A549 (cell line): Measurements from ENCODE around the gene MSX2. TPM values are rescaled to one million over a fixed set of nuclear protein-coding genes. Genes with fewer than 3 reads are reported as not detected.
A peak's percentile ranks its signal among the peaks of the same experiment; 100 is the strongest.

Experiments used
- ATAC-seq, 2 experiments: fragments of 200-7000 bp in 1 of 2; fragments of >200 bp in 1 of 2; cut with Nextera tagmentation in 1 of 2; cut with Tn5 transposase in 1 of 2; 3 replicates each; pipeline versions ENCODE4 v1.8.0 to v1.9.1; 2018 to 2020; ENCODE audit warnings: mild to moderate bottlenecking in 1 of 2, moderate library complexity in 1 of 2
- CTCF ChIA-PET: fragments of 300-600 bp; sonication (Branson Sonifier 250); formaldehyde crosslinking; extraction: SDS; loops from one replicate; lab custom pipeline; 2021; ENCODE audit warnings: antibody characterized with exemption, inconsistent platforms; lab: Yijun Ruan, JAX
- POLR2A ChIA-PET: fragments of 350-600 bp; formaldehyde crosslinking; extraction: SDS; loops from one replicate; lab custom pipeline; 2021; ENCODE audit warnings: antibody characterized with exemption, inconsistent platforms; lab: Yijun Ruan, JAX
- DNase-seq, 2 experiments: peaks; one replicate each; pipeline versions ENCODE4 v3.0.0 to v3.0.0-alpha.2; 2011 to 2016; ENCODE audit warnings: low read depth in 1 of 2, low spot score in 1 of 2
- FAIRE-seq: peaks from 2 replicates; lab custom pipeline; 2011; peaks lifted over from hg19 to GRCh38; lab: Jason Lieb, UNC
- H3K27ac ChIP-seq, 2 experiments: fragments of >200 bp; sonication (Bioruptor Twin); formaldehyde crosslinking; 3 replicates each; pipeline ENCODE4 v1.5.1; 2016 to 2017
- H3K4me1 ChIP-seq: fragments of >200 bp; sonication (Bioruptor Twin); formaldehyde crosslinking; 3 replicates; pipeline ENCODE4 v1.6.1; 2016
- H3K4me2 ChIP-seq: fragments of >200 bp; sonication (Bioruptor Twin); formaldehyde crosslinking; 3 replicates; pipeline ENCODE4 v1.6.1; 2016
- H3K4me3 ChIP-seq: fragments of >200 bp; sonication (Bioruptor Twin); formaldehyde crosslinking; 3 replicates; pipeline ENCODE4 v1.5.1; 2016
- H3K9me3 ChIP-seq: fragments of >200 bp; sonication (Bioruptor Twin); formaldehyde crosslinking; 3 replicates; pipeline ENCODE4 v1.6.1; 2016
- CBX8 ChIP-seq: fragments of 200-600 bp; sonication (generic); IDR thresholded peaks from 2 replicates; pipeline ENCODE4 v1.6.1; 2016
- CEBPB ChIP-seq, 2 experiments: fragments of >200 bp in 1 of 2; sonication (Bioruptor Twin) in 1 of 2; formaldehyde crosslinking in 1 of 2; IDR thresholded peaks; 2 replicates each; pipeline ENCODE4 v1.6.1; 2012 to 2016
- CTCF ChIP-seq: fragments of >200 bp; sonication (Bioruptor Twin); formaldehyde crosslinking; IDR thresholded peaks from 3 replicates; pipeline ENCODE4 v1.5.1; 2016
- E2F6 ChIP-seq: IDR thresholded peaks from 2 replicates; pipeline ENCODE4 v1.6.1; 2012; ENCODE audit warnings: low read depth, borderline replicate concordance
- EHMT2 ChIP-seq: fragments of 200-600 bp; sonication (generic); IDR thresholded peaks from 2 replicates; pipeline ENCODE4 v1.6.1; 2016; ENCODE audit warnings: antibody characterized with exemption, low read depth, mild to moderate bottlenecking, moderate library complexity
- FOXS1 ChIP-seq: fragments of 250-450 bp; sonication (Bioruptor Pico); IDR thresholded peaks from 2 replicates; pipeline ENCODE4 v1.5.0; 2020; ENCODE audit warnings: mild to moderate bottlenecking, moderate library complexity
- HDAC2 ChIP-seq: fragments of 200-600 bp; sonication (generic); IDR thresholded peaks from 2 replicates; pipeline ENCODE4 v1.6.1; 2016
- HMGXB4 ChIP-seq: fragments of 250-450 bp; sonication (Bioruptor Pico); IDR thresholded peaks from 2 replicates; pipeline ENCODE4 v1.5.0; 2021; ENCODE audit warnings: mild to moderate bottlenecking, moderate library complexity, borderline replicate concordance
- KDM5A ChIP-seq: fragments of 200-600 bp; sonication (generic); IDR thresholded peaks from 2 replicates; pipeline ENCODE4 v1.6.1; 2016; ENCODE audit warnings: antibody characterized with exemption, mild to moderate bottlenecking
- MAFK ChIP-seq: fragments of 450-650 bp; IDR thresholded peaks from 2 replicates; pipeline ENCODE4 v1.6.1; 2014; ENCODE audit not compliant: partially characterized antibody
- NPAS2 ChIP-seq: fragments of 250-450 bp; sonication (Bioruptor Pico); IDR thresholded peaks from 2 replicates; pipeline ENCODE4 v1.8.0; 2022; ENCODE audit warnings: mild to moderate bottlenecking, moderate library complexity, borderline replicate concordance
- RNF2 ChIP-seq: fragments of 200-600 bp; sonication (generic); IDR thresholded peaks from 2 replicates; pipeline ENCODE4 v1.6.1; 2016; ENCODE audit warnings: low read depth, mild to moderate bottlenecking, antibody characterized with exemption, moderate library complexity, borderline replicate concordance
- SREBF2 ChIP-seq: fragments of 450-650 bp; IDR thresholded peaks from 2 replicates; pipeline ENCODE4 v1.6.1; 2014; ENCODE audit warnings: mild to moderate bottlenecking, moderate library complexity
- ZFP36 ChIP-seq: fragments of 450-650 bp; IDR thresholded peaks from 2 replicates; pipeline ENCODE4 v1.6.1; 2014; ENCODE audit warnings: borderline replicate concordance; ENCODE audit not compliant: partially characterized antibody
- WGBS: methylation state at CpG from one replicate; pipeline ENCODE4 v1.1.6; 2017; ENCODE audit errors: missing lambda C conversion rate; 5-methylcytosine and 5-hydroxymethylcytosine counted together
- polyA plus RNA-seq, 4 experiments: library from polyadenylated mRNA; depleted of rRNA in 3 of 4; stranded (reverse); fragments of >200 nt; fragmentation: RNase III in 1 of 4; extraction: RNeasy Plus Mini Kit Qiagen cat#74134 plus additional on column Dnase treatment in 1 of 4; gene quantifications; 2 replicates in 3 of 4; 3 replicates in 1 of 4; pipeline ENCODE4 v1.2.3, GENCODE V29; 2011 to 2017
- TF ChIP-seq, protein P1 (sequence below): IDR thresholded peaks from 2 replicates; pipeline ENCODE4 v1.6.1; 2012
- TF ChIP-seq, protein P2 (sequence below): fragments of 200-600 bp; sonication (generic); IDR thresholded peaks from 2 replicates; pipeline ENCODE4 v1.6.1; 2016; ENCODE audit warnings: antibody characterized with exemption, mild to moderate bottlenecking, moderate library complexity
- TF ChIP-seq, protein P3 (sequence below): fragments of 450-650 bp; IDR thresholded peaks from 2 replicates; pipeline ENCODE4 v1.6.1; 2014; ENCODE audit warnings: antibody characterized with exemption

Gene MSX2
- polyA plus RNA-seq, 2 of the 4 experiments (the other 2 are of a cell fraction), result 2.4 to 2.6 TPM

DNA sequence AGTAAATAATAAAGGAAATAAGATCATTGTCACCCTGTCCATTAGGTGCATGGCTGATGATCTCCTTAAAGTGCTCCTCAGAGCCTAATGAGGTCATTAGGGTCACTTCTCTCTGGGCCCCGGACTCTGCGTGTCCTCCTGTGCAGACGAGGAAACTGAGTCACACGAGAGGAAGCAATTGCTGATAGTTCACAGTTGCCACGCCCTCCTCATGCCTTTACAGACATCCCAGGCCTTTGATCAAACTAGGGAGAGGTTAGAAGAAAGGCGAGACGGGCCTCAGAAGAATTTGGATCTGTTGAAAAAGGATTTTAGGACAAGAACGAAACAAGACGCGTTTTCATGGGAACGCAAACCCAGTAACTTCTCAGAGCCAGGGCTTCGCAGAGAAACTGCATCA, 32.0 kb upstream of the MSX2 start:
- WGBS, result 76% methylated on average over 12 of the region's 12 CpGs
- Histone ChIP-seq H3K27ac (no peak overlapping the region), H3K4me3 (no peak overlapping the region), H3K4me2 (peak overlapping the region; percentile 49; the same call in 1 of the 3 replicates), H3K4me1 (peaks cover 17% of the 10 kb centered on the region), H3K9me3 (no peaks in the 10 kb centered on the region)
- CTCF ChIA-PET, result no interaction called here
- POLR2A ChIA-PET, result no interaction called here
- TF ChIP-seq HMGXB4 (CRISPR knock-in tag) (no peak), CEBPB (IDR thresholded peaks at IDR 0.05) (no peak), KDM5A (no peak), ZFP36 (no peak)
- ATAC-seq (no peak), FAIRE-seq (no peak), DNase-seq (no peak)

DNA sequence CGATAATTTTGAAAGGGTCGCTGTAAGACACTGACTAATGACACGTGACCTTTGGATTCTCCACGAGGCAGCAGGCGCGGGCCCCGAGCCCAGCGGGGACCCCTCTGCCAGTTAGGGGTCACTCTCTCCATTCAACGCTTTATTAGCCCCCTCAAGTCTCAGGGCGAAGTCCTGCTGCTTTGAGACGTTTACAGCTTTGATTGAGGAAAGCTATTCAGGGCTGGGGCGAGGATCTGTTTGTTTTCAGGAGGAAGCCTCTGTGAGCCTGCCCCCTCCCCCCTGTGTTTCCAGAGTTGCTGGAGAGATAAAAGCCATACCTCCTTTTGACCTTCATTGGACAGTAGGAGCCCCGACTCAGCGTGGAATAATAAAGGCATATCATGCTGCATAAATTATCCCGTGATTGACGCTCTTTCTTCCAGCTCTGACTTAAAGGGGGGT, 31.4 kb upstream of the MSX2 start:
- TF ChIP-seq EHMT2, result no peak
- TF ChIP-seq, protein P1, sequence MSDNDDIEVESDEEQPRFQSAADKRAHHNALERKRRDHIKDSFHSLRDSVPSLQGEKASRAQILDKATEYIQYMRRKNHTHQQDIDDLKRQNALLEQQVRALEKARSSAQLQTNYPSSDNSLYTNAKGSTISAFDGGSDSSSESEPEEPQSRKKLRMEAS, result no peak
- no peak for TF ChIP-seq HDAC2
- no peak for TF ChIP-seq CBX8
- TF ChIP-seq RNF2, result no peak
- TF ChIP-seq MAFK, result no peak
- TF ChIP-seq NPAS2, result no peak
- TF ChIP-seq, protein P2, sequence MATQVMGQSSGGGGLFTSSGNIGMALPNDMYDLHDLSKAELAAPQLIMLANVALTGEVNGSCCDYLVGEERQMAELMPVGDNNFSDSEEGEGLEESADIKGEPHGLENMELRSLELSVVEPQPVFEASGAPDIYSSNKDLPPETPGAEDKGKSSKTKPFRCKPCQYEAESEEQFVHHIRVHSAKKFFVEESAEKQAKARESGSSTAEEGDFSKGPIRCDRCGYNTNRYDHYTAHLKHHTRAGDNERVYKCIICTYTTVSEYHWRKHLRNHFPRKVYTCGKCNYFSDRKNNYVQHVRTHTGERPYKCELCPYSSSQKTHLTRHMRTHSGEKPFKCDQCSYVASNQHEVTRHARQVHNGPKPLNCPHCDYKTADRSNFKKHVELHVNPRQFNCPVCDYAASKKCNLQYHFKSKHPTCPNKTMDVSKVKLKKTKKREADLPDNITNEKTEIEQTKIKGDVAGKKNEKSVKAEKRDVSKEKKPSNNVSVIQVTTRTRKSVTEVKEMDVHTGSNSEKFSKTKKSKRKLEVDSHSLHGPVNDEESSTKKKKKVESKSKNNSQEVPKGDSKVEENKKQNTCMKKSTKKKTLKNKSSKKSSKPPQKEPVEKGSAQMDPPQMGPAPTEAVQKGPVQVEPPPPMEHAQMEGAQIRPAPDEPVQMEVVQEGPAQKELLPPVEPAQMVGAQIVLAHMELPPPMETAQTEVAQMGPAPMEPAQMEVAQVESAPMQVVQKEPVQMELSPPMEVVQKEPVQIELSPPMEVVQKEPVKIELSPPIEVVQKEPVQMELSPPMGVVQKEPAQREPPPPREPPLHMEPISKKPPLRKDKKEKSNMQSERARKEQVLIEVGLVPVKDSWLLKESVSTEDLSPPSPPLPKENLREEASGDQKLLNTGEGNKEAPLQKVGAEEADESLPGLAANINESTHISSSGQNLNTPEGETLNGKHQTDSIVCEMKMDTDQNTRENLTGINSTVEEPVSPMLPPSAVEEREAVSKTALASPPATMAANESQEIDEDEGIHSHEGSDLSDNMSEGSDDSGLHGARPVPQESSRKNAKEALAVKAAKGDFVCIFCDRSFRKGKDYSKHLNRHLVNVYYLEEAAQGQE, result no peak
- POLR2A ChIA-PET, result no interaction called here
- 45% methylated on average over 13 of the region's 16 CpGs for WGBS
- CTCF ChIA-PET, result no interaction called here
- no peak overlapping the region for H3K4me3 ChIP-seq
- no peak for FAIRE-seq
- H3K4me2 ChIP-seq, result peak overlapping the region; percentile 49; the same call in 2 of the 3 replicates
- DNase-seq, result no peak
- H3K27ac ChIP-seq, result no peak overlapping the region
- no peaks in the 10 kb centered on the region for H3K9me3 ChIP-seq
- H3K4me1 ChIP-seq, result peaks cover 17% of the 10 kb centered on the region
- peak in 1 of 2 experiments; percentile 50; a peak in 3 of 6 replicates for ATAC-seq

DNA sequence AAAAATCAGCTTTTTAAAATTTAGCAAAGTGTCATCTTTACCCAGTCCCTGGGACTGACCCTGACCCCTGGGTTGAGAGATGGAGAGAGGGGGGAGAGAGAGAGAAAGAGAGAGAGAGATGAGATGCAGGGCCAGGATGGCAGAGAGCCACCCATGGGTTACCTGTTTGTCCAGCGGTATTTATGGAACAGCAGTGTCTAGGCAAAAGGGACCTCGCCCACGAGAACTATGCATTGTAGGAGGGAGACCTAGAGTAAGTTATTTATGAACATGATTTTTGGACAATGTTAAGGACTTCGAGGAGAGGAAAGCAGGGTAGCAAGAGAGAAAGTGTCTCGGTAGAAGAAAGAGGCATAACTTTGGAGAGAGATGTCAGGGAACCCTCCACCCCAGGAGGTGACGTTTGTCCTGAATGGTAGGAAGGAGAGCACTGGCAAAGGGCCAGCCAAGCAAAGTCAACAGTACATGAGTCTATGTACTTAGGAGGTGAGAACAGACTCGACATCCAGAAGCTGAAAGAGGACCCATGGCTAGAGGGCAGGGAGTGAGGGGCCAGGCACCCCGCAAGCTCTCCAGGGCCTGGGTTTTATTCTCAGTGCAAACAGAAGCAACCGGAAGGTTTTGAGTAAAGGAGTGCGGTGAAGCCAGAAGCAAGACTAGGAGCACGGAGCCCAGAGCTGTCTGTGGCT, 30.5 kb upstream of the MSX2 start:
- DNase-seq (peak in 1 of 2 experiments; percentile 37), FAIRE-seq (no peak)
- H3K4me3 ChIP-seq, result no peak overlapping the region
- no peak overlapping the region for H3K27ac ChIP-seq
- peak overlapping the region; percentile 49; the same call in 2 of the 3 replicates for H3K4me2 ChIP-seq
- no peaks in the 10 kb centered on the region for H3K9me3 ChIP-seq
- TF ChIP-seq, protein P3, sequence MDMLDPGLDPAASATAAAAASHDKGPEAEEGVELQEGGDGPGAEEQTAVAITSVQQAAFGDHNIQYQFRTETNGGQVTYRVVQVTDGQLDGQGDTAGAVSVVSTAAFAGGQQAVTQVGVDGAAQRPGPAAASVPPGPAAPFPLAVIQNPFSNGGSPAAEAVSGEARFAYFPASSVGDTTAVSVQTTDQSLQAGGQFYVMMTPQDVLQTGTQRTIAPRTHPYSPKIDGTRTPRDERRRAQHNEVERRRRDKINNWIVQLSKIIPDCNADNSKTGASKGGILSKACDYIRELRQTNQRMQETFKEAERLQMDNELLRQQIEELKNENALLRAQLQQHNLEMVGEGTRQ, result no peak
- TF ChIP-seq E2F6 (no peak), CTCF (no peak), RNF2 (no peak), FOXS1 (CRISPR knock-in tag) (no peak), SREBF2 (no peak)
- TF ChIP-seq, all 56 proteins: peak for 0
- peak; percentile 30 to 44; a peak in 4 of 6 replicates for ATAC-seq
- CTCF ChIA-PET, result interaction anchor here (1.7 to 2.1 kb wide), 2 partner anchors 8 to 274 kb away, joined by 3 to 4 read pairs; no protein-coding TSS in a partner anchor
- POLR2A ChIA-PET, result no interaction called here
- peaks cover 17% of the 10 kb centered on the region for H3K4me1 ChIP-seq
- 41% methylated on average over 11 of the region's 11 CpGs for WGBS
